WTC11 (cell line): ENCODE results near the gene CALCR. TPM values are rescaled to one million over a fixed set of nuclear protein-coding genes. Genes with fewer than 3 reads are reported as not detected.

Experiments used
- ATAC-seq: fragments of 200-7000 bp; cut with Tn5 transposase; 2 replicates; pipeline ENCODE4 v1.10.0; 2021; ENCODE audit warnings: mild to moderate bottlenecking, moderate library complexity
- CTCF ChIA-PET: fragments of 300-600 bp; sonication (Branson Sonifier 250); formaldehyde crosslinking; loops from one replicate; lab custom pipeline; 2021; ENCODE audit warnings: antibody characterized with exemption; lab: Charles Lee
- POLR2A ChIA-PET: fragments of 350-600 bp; sonication (Branson Sonifier 250); formaldehyde crosslinking; loops from one replicate; lab custom pipeline; 2021; ENCODE audit warnings: antibody characterized with exemption; lab: Charles Lee
- DNase-seq: peaks from one replicate; pipeline ENCODE4 v3.0.0; 2021; ENCODE audit warnings: low spot score
- H3K27ac Mint-ChIP-seq: 2 replicates; pipeline ENCODE4 v1.8.0; 2021; ENCODE audit warnings: mixed read lengths
- H3K27me3 Mint-ChIP-seq: 2 replicates; pipeline ENCODE4 v1.8.0; 2021; ENCODE audit warnings: low read depth, mild to moderate bottlenecking, moderate library complexity, mixed read lengths
- H3K36me3 Mint-ChIP-seq: 2 replicates; pipeline ENCODE4 v1.8.0; 2021; ENCODE audit warnings: mixed read lengths
- H3K4me1 Mint-ChIP-seq: 2 replicates; pipeline ENCODE4 v1.8.0; 2022; ENCODE audit warnings: mixed read lengths
- H3K4me3 Mint-ChIP-seq: 2 replicates; pipeline ENCODE4 v1.8.0; 2021; ENCODE audit warnings: mild to moderate bottlenecking, moderate library complexity, mixed read lengths
- H3K9me3 Mint-ChIP-seq: 2 replicates; pipeline ENCODE4 v1.8.0; 2021; ENCODE audit warnings: mixed read lengths
- AR ChIP-seq: fragments of 250-450 bp; sonication (Bioruptor Pico); IDR thresholded peaks from 2 replicates; pipeline ENCODE4 v1.9.0; 2021; ENCODE audit warnings: mild to moderate bottlenecking
- ATF6 ChIP-seq: sonication (generic); formaldehyde crosslinking; IDR thresholded peaks from 2 replicates; pipeline ENCODE4 v1.8.1; 2023; ENCODE audit warnings: mild to moderate bottlenecking, missing genetic modification reagents
- E2F1 ChIP-seq: sonication (generic); formaldehyde crosslinking; IDR thresholded peaks from 2 replicates; pipeline ENCODE4 v1.8.0; 2022; ENCODE audit warnings: mild to moderate bottlenecking, missing genetic modification reagents
- E2F4 ChIP-seq: sonication (generic); formaldehyde crosslinking; IDR thresholded peaks from 2 replicates; pipeline ENCODE4 v1.8.1; 2022; ENCODE audit warnings: low read depth, mild to moderate bottlenecking, moderate library complexity, missing genetic modification reagents, borderline replicate concordance
- EMX1 ChIP-seq: fragments of 250-450 bp; sonication (Bioruptor Pico); IDR thresholded peaks from 2 replicates; pipeline ENCODE4 v1.8.0; 2021; ENCODE audit warnings: mild to moderate bottlenecking
- FOXP4 ChIP-seq: sonication (generic); formaldehyde crosslinking; IDR thresholded peaks from 2 replicates; pipeline ENCODE4 v1.8.0; 2022; ENCODE audit warnings: mild to moderate bottlenecking, missing genetic modification reagents
- GABPB1 ChIP-seq: sonication (generic); formaldehyde crosslinking; IDR thresholded peaks from 2 replicates; pipeline ENCODE4 v1.8.1; 2023; ENCODE audit warnings: mild to moderate bottlenecking, missing genetic modification reagents
- GRHL2 ChIP-seq: fragments of 250-450 bp; sonication (Bioruptor Pico); IDR thresholded peaks from 2 replicates; pipeline ENCODE4 v1.8.0; 2022; ENCODE audit warnings: mild to moderate bottlenecking, moderate library complexity; ENCODE audit not compliant: insufficient replicate concordance, severe bottlenecking
- GTF2I ChIP-seq: fragments of 250-450 bp; sonication (Bioruptor Pico); conservative IDR thresholded peaks from 2 replicates; pipeline ENCODE4 v1.4.0; 2021; ENCODE audit warnings: mild to moderate bottlenecking
- HMGA2 ChIP-seq: fragments of 250-450 bp; sonication (Bioruptor Pico); IDR thresholded peaks from 2 replicates; pipeline ENCODE4 v1.4.0; 2021; ENCODE audit warnings: mild to moderate bottlenecking, moderate library complexity
- IRF2 ChIP-seq: sonication (generic); formaldehyde crosslinking; IDR thresholded peaks from 2 replicates; pipeline ENCODE4 v1.8.0; 2022; ENCODE audit warnings: low read depth, missing genetic modification reagents, borderline replicate concordance
- MLX ChIP-seq: sonication (generic); formaldehyde crosslinking; IDR thresholded peaks from 2 replicates; pipeline ENCODE4 v1.8.1; 2023; ENCODE audit warnings: mild to moderate bottlenecking, missing genetic modification reagents, moderate library complexity
- MXD4 ChIP-seq: fragments of 250-450 bp; sonication (Bioruptor Pico); IDR thresholded peaks from 2 replicates; pipeline ENCODE4 v1.8.0; 2021; ENCODE audit warnings: mild to moderate bottlenecking, moderate library complexity, borderline replicate concordance
- NR2C2 ChIP-seq: sonication (generic); formaldehyde crosslinking; IDR thresholded peaks from 2 replicates; pipeline ENCODE4 v1.8.0; 2022; ENCODE audit warnings: mild to moderate bottlenecking, missing genetic modification reagents
- OVOL2 ChIP-seq: fragments of 250-450 bp; sonication (Bioruptor Pico); IDR thresholded peaks from 2 replicates; pipeline ENCODE4 v1.9.0; 2021; ENCODE audit warnings: mild to moderate bottlenecking, borderline replicate concordance
- PRRX2 ChIP-seq: fragments of 250-450 bp; sonication (Bioruptor Pico); IDR thresholded peaks from 2 replicates; pipeline ENCODE4 v1.8.0; 2021; ENCODE audit warnings: mild to moderate bottlenecking
- RORB ChIP-seq: fragments of 250-450 bp; sonication (Bioruptor Pico); IDR thresholded peaks from 2 replicates; pipeline ENCODE4 v1.9.0; 2021; ENCODE audit warnings: mild to moderate bottlenecking
- SP1 ChIP-seq: sonication (generic); formaldehyde crosslinking; conservative IDR thresholded peaks from 2 replicates; pipeline ENCODE4 v1.8.1; 2022; ENCODE audit warnings: missing genetic modification reagents
- USF2 ChIP-seq: sonication (generic); formaldehyde crosslinking; IDR thresholded peaks from 2 replicates; pipeline ENCODE4 v1.8.1; 2023; ENCODE audit warnings: mild to moderate bottlenecking, missing genetic modification reagents, moderate library complexity
- ZBTB43 ChIP-seq: sonication (generic); formaldehyde crosslinking; IDR thresholded peaks from 2 replicates; pipeline ENCODE4 v1.8.1; 2023; ENCODE audit warnings: mild to moderate bottlenecking, missing genetic modification reagents
- ZNF121 ChIP-seq: sonication (generic); formaldehyde crosslinking; IDR thresholded peaks from 2 replicates; pipeline ENCODE4 v1.8.0; 2023; ENCODE audit warnings: missing genetic modification reagents
- ZNF263 ChIP-seq: sonication (generic); formaldehyde crosslinking; IDR thresholded peaks from 2 replicates; pipeline ENCODE4 v1.8.1; 2022; ENCODE audit warnings: low read depth, mild to moderate bottlenecking, moderate library complexity, missing genetic modification reagents
- ZSCAN18 ChIP-seq: fragments of 250-450 bp; sonication (Bioruptor Pico); IDR thresholded peaks from 2 replicates; pipeline ENCODE4 v2.1.2; 2022; ENCODE audit warnings: mild to moderate bottlenecking, moderate library complexity
- total RNA-seq: library from RNA; stranded (reverse); gene quantifications from 3 replicates; pipeline ENCODE4 v1.2.3, GENCODE V29; 2021

The CALCR gene
- total RNA-seq, 1 experiment from 2014 or later = 0.81 TPM

GRCh38 chr7:93429563-93429962 is 145.0 kb downstream of the CALCR start (continued):
- TF ChIP-seq SP1 (CRISPR knock-in tag) (no peak), NR2C2 (CRISPR knock-in tag) (no peak), HMGA2 (CRISPR knock-in tag) (no peak), GRHL2 (no peak), OVOL2 (CRISPR knock-in tag) (no peak), ZBTB43 (CRISPR knock-in tag) (no peak)

GRCh38 chr7:93427107-93427506 is 147.4 kb downstream of the CALCR start:
- DNase-seq = no peak
- no peak for ATAC-seq
- H3K27ac Mint-ChIP-seq = no peak overlapping the region
- H3K27me3 Mint-ChIP-seq = no peaks in the 10 kb centered on the region
- POLR2A ChIA-PET = no interaction called here
- CTCF ChIA-PET = interaction anchor here (1.1 kb wide), 1 partner anchor 16 kb away, joined by 3 read pairs; no protein-coding TSS in a partner anchor
- H3K9me3 Mint-ChIP-seq = no peaks in the 10 kb centered on the region
- no peaks in the 10 kb centered on the region for H3K36me3 Mint-ChIP-seq
- no peak overlapping the region for H3K4me3 Mint-ChIP-seq
- peaks cover 13% of the 10 kb centered on the region for H3K4me1 Mint-ChIP-seq
- TF ChIP-seq GABPB1 (CRISPR knock-in tag) (no peak), EMX1 (no peak), RORB (no peak), GTF2I (CRISPR knock-in tag) (no peak), ATF6 (CRISPR knock-in tag) (no peak), MLX (CRISPR knock-in tag) (no peak), E2F4 (CRISPR knock-in tag) (no peak), PRRX2 (CRISPR knock-in tag) (no peak), ZNF121 (CRISPR knock-in tag) (no peak), USF2 (CRISPR knock-in tag) (no peak), FOXP4 (CRISPR knock-in tag) (no peak), E2F1 (CRISPR knock-in tag) (no peak), IRF2 (no peak), AR (no peak), ZSCAN18 (CRISPR knock-in tag) (no peak), MXD4 (CRISPR knock-in tag) (no peak), ZNF263 (CRISPR knock-in tag) (no peak)
